ENCODE data around the gene FGGY. TPM values are rescaled to one million over a fixed set of nuclear protein-coding genes. Genes with fewer than 3 reads are reported as not detected.

FGGY gene
- total and polyA plus RNA-seq, 2 donors: 16.6 to 36.9 TPM

DNA sequence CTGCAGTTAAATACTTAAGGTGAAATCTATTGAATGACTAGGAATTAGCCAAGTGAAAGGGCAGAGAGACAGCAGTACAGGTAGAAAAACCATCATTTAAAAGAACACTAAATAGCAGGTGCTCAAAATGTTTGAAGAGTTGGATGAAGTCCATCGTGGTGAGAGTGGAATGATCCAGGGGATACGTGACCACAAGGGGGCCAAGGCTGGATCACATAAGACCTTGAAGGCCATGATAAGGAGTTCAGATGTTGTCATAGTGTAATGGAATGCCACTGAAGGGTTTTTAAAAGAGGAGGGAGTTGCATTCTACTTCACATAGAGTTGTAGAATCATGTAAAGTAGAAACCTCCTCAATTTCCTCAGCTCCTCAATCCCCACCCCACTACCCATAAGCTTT is 483.1 kb downstream of the FGGY start:
- Histone ChIP-seq H3K4me3 (ENCODE audit: low read depth, low read length) (no peak overlapping the region), H3K36me3 (ENCODE audit: insufficient read depth) (no peaks in the 10 kb centered on the region), H3K4me1 (ENCODE audit: insufficient read depth) (no peaks in the 10 kb centered on the region), H3K27ac (ENCODE audit: low read depth) (no peak overlapping the region)
- WGBS: 78% methylated on average over 2 of the region's 2 CpGs
- no peak for DNase-seq (ENCODE audit: extremely low spot score)

DNA sequence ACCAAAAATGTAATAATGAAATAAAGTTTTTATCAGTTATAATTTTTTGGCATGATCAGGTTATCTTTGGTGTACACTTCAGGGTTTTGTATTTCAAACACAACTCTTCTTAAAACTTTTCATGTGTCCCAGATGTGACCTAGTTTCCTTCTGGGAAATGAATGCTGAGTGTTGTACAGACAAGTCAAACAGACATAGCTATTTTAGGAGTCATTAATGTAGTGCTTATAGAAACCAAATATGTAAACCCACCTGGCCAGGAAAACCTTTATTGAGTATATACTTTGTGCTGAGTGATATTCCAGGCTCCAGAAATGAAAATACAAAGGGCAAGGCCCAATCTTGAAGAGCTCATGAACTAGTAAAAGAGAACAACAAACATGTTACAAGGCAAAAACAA is 491.9 kb downstream of the FGGY start:
- DNase-seq (ENCODE audit: extremely low spot score): no peak
- Histone ChIP-seq H3K27ac (ENCODE audit: low read depth) (no peak overlapping the region), H3K4me1 (ENCODE audit: insufficient read depth) (no peaks in the 10 kb centered on the region), H3K4me3 (ENCODE audit: low read depth, low read length) (no peak overlapping the region), H3K36me3 (ENCODE audit: insufficient read depth) (no peaks in the 10 kb centered on the region)

DNA sequence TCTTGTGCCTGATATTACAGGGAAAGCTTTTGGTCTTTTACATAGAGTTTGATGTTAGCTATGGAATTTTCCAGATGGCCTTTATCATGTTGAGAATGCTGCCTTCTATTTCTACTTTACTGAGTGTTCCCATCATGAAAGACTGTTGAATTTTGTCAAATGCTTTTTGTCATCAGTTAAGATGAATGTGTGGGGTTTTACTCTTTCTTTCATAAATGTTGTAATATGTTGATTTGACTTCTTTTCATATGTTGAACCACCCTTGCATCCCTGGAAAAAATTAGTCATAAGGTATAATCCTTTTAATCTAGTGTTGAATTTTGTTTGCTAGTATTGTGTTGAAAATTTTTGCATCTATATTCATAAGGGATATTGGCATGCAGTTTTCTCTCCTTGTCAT is 501.7 kb downstream of the FGGY start:
- H3K36me3 ChIP-seq (ENCODE audit: insufficient read depth): no peaks in the 10 kb centered on the region
- DNase-seq (ENCODE audit: extremely low spot score): no peak
- H3K27ac ChIP-seq (ENCODE audit: low read depth): no peak overlapping the region
- no peaks in the 10 kb centered on the region for H3K4me1 ChIP-seq (ENCODE audit: insufficient read depth)
- H3K4me3 ChIP-seq (ENCODE audit: low read depth, low read length): no peak overlapping the region

DNA sequence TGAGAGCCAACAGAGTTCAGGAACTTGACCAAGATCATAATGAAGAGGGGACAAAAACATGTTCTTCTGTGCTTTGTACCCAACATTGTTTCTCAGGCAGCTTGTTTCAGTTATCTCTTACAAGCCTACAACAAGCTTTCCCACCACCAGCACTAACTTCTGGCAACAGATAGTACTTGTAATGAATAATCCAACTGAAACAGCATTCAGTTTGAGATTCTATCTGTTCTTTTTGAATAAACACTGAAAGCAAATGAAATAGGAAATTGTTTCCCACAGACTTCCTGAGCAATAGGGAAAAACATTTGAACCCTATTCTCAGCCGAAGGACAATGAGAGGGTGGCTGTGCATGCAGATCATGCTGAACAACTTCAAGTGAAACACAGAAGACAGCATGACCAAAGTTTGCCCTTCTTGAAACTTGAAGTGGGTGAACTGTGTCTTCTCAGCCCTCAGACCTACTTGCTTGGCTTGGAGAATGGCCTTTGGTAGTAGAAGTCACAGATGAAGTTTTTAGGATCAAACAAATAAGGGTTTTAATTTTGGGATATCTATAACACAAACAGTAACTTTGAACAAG is 506.7 kb downstream of the FGGY start:
- 68% methylated on average over 1 of the region's 1 CpG for WGBS
- no peak for DNase-seq (ENCODE audit: extremely low spot score)
- H3K27ac ChIP-seq (ENCODE audit: low read depth): no peak overlapping the region
- no peaks in the 10 kb centered on the region for H3K36me3 ChIP-seq (ENCODE audit: insufficient read depth)
- H3K4me1 ChIP-seq (ENCODE audit: insufficient read depth): no peaks in the 10 kb centered on the region
- no peak overlapping the region for H3K4me3 ChIP-seq (ENCODE audit: low read depth, low read length)

DNA sequence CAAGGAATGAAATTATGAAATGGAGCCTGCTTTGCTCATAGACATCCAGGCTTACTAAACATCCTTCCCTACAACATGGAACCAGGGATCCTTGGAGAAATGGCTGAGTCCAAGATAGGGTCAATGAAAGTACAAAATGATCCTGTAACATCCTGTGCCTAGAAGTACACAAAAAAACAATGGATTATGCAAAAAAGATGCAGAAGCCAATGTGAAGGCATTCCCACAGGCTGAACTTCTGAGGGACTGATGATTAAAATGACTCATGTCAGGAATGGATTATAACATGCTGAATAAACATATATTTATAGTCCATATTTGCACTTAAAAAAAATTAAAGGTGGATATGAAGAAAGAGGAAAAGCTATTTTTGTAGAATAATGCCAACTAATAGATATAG is 507.4 kb downstream of the FGGY start:
- no peak overlapping the region for H3K27ac ChIP-seq (ENCODE audit: low read depth)

DNA sequence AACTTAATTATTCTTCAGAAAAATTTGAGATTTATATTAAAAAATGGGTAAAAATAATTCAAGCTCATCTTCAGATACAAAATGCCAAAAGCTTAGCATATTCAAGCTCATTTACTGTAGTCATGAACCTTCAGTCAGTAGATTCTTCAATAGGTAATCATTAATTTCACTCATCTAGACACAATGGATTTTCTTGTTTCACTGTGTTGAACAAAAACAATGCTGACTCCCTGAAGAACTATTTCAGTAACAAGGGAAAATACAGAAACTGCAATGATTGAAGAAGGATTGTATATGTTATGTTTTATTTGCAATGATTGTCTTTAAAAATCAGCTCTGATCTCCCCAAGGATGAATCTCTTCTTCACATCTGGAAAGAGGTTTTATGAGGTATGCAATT is 508.7 kb downstream of the FGGY start:
- Histone ChIP-seq H3K4me3 (ENCODE audit: low read depth, low read length) (no peak overlapping the region), H3K4me1 (ENCODE audit: insufficient read depth) (no peaks in the 10 kb centered on the region), H3K27ac (ENCODE audit: low read depth) (no peak overlapping the region), H3K36me3 (ENCODE audit: insufficient read depth) (no peaks in the 10 kb centered on the region)
- no peak for DNase-seq (ENCODE audit: extremely low spot score)

More for the DNA sequence above, 507.4 kb downstream of the FGGY start:
- Histone ChIP-seq H3K36me3 (ENCODE audit: insufficient read depth) (no peaks in the 10 kb centered on the region), H3K4me1 (ENCODE audit: insufficient read depth) (no peaks in the 10 kb centered on the region), H3K4me3 (ENCODE audit: low read depth, low read length) (no peak overlapping the region)
- no peak for DNase-seq (ENCODE audit: extremely low spot score)

Small RNA genes lying within 50 kb of the gene (small RNA-seq; reads per million reads assigned to genes)
- not detected for gene MIR4711
